SK-N-DZ (cell line): Measurements from ENCODE around the gene PGA3.
"Not testable (repeated sequence)": the region's sequence is repeated elsewhere in the genome, so short reads cannot be mapped to it uniquely, and the experiment has no call there.

Source experiments
- DNase-seq: peaks from one replicate; pipeline ENCODE4 v3.0.0-alpha.2; 2015; ENCODE audit warnings: low spot score

PGA3 gene

DNA sequence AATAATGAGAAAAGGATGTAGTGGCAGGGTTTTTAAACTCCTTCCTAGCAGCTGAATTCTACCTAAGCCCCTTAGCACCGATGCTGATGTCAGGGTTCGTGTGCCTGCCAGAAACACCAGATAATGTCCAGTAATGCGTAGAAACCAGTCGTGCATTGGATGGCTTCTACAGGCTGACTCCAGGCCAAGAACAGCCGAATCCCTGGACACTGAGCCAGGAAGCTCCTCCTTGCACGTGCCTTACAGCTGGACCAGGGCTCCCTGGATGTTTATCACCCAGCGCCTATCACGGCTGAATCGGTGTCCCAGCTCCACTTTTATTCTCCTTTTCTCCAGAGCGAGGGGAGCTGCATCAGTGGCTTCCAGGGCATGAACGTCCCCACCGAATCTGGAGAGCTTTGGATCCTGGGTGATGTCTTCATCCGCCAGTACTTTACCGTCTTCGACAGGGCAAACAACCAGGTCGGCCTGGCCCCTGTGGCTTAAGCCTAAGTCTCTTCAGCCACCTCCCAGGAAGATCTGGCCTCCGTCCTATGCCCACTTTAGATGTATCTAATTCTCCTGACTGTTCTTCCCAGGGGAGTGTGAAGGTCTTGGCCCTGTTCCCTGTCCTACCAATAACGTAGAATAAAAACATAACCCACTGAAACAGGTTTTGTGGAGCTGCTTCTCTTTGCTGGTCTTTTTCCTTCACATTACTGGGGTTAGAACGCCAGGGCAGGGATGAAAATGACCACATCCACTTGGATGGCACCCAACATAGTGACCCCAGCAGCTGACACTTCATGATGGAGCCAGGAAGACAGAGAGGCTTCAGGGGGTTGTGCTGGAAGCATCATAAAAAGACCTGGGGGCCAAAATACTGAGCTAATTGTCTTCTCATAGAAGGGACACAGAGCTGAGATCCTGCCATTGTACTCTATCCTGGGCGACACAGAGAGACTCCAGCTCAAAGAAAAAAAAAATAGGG, 47.8 kb downstream of the PGA3 start:
- DNase-seq, result not testable (repeated sequence)

DNA sequence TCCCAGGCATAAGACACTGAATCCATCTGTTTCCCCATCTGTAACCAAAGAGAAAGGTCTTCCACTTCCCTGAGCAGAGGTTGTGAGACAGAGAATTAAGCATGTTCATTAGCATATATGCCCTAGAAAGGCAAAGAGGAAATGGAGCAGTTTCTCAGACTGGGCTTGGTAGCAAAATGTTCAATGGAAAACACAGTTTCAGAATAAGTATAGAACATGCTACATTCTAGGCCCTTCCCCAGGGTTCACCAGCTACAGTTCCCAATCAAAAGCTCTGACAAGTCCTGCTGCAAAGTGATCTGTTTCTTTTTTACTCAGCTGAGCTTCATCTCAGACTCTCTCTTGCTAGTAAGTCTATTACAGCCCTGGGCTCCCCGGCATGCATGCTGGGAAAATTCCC, 49.0 kb downstream of the PGA3 start:
- not testable (repeated sequence) for DNase-seq

DNA sequence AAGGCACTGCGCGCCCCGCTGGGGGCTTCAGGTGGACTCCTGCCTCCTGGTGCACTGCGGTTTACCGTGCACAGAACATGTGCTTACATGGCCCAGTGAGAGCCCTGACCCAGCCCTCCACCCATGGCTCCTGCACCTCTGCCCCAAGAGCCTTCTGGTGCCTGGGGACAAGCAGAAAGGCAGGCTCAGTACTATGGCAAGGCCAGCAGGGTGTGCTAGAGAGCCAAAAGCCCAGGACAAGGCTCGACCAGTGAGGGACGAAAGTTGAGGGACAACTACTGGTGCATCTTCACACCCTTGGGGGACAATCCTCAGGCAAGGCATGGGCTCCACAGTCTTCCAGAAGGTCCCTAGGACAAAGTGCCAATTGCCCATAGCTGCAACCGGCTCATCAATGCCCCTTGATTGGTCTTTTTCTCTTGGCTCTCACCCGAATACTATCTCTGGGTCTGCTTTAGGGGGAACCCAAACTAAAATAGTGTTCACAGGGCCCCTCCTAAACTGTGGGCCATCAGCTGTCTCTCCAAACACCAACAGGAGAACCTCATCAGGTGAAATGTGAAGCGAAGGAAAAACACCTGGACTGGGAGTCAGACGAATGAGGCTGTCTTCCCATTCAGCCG, 51.2 kb downstream of the PGA3 start:
- peak; percentile 47 for DNase-seq

- DNase-seq, result no peak
Measured at GRCh38 chr11:61256710-61257482, 53.6 kb downstream of the PGA3 start.

GRCh38 chr11:61258546-61258945, 55.2 kb downstream of the PGA3 start:
- no peak for DNase-seq

- DNase-seq, result no peak
Measured at GRCh38 chr11:61259363-61259762, 56.0 kb downstream of the PGA3 start.
